Astrocyte (in vitro differentiated cells and primary cell): ENCODE data around the gene ARHGEF11.

ENCODE experiments used
- CTCF ChIP-seq: IDR thresholded peaks from 2 replicates; pipeline ENCODE4 v1.5.1; 2011; ENCODE audit warnings: low read depth, mild to moderate bottlenecking, inconsistent platforms, low read length, moderate library complexity; ENCODE audit not compliant: insufficient read depth
- EZH2 ChIP-seq: IDR thresholded peaks from 2 replicates; pipeline ENCODE4 v1.6.1; 2012; ENCODE audit warnings: mild to moderate bottlenecking, low read length, inconsistent platforms; ENCODE audit not compliant: insufficient read depth

- no peak for TF ChIP-seq CTCF
- no peak for TF ChIP-seq EZH2
Observed at GRCh38 chr1:157080714-157081113, 35.2 kb upstream of the ARHGEF11 start.
